Fibroblast of lung (primary cell): Measurements from ENCODE around the gene MAP3K4. TPM values are rescaled to one million over a fixed set of nuclear protein-coding genes. Genes with fewer than 3 reads are reported as not detected.
A peak's percentile ranks its signal among the peaks of the same experiment; 100 is the strongest.

Experiments
- DNase-seq, 2 donors: peaks; one replicate each; pipeline versions ENCODE4 v3.0.0 to v3.0.0-alpha.2; 2010; ENCODE audit warnings: low read depth in 2 of 2
- H2AFZ ChIP-seq: 2 replicates; pipeline ENCODE4 v1.5.1; 2012; ENCODE audit warnings: low read length, control low read depth, inconsistent platforms
- H3K27ac ChIP-seq: 2 replicates; pipeline ENCODE4 v1.5.1; 2011; ENCODE audit warnings: low read length, control low read depth; ENCODE audit not compliant: insufficient read depth
- H3K27me3 ChIP-seq: 2 replicates; pipeline ENCODE4 v1.5.1; 2011; ENCODE audit warnings: mild to moderate bottlenecking, low read length; ENCODE audit not compliant: control insufficient read depth, insufficient read depth
- H3K36me3 ChIP-seq: 2 replicates; pipeline ENCODE4 v1.5.1; 2011; ENCODE audit warnings: low read length; ENCODE audit not compliant: control insufficient read depth, insufficient read depth
- H3K4me1 ChIP-seq: 2 replicates; pipeline ENCODE4 v1.5.1; 2011; ENCODE audit warnings: low read length; ENCODE audit not compliant: control insufficient read depth, insufficient read depth; ENCODE audit errors: extremely low read depth
- H3K4me2 ChIP-seq: 2 replicates; pipeline ENCODE4 v1.5.1; 2011; ENCODE audit warnings: low read length, control low read depth; ENCODE audit not compliant: insufficient read depth; ENCODE audit errors: extremely low read depth
- H3K4me3 ChIP-seq, 4 experiments: fragments of 200-600 bp in 1 of 4; sonication (generic) in 1 of 4; replicated peaks in 1 of 4; 2 replicates each; pipeline ENCODE4 v1.5.1; 2011 to 2016; ENCODE audit warnings: low read length in 4 of 4, low read depth in 3 of 4, mild to moderate bottlenecking in 3 of 4, control low read depth in 2 of 4, inconsistent platforms in 1 of 4, mixed read lengths in 1 of 4; ENCODE audit not compliant: insufficient read depth in 1 of 4; ENCODE audit errors: control extremely low read depth in 1 of 4
- H3K79me2 ChIP-seq: 2 replicates; pipeline ENCODE4 v1.5.1; 2012; ENCODE audit warnings: mild to moderate bottlenecking, low read length, inconsistent platforms; ENCODE audit not compliant: control insufficient read depth, insufficient read depth
- H3K9ac ChIP-seq: 2 replicates; pipeline ENCODE4 v1.5.1; 2011; ENCODE audit warnings: mild to moderate bottlenecking, low read length, control low read depth; ENCODE audit not compliant: insufficient read depth
- H3K9me3 ChIP-seq: 2 replicates; pipeline ENCODE4 v1.5.1; 2012; ENCODE audit warnings: low read depth, low read length; ENCODE audit not compliant: control insufficient read depth, insufficient read depth
- H4K20me1 ChIP-seq: 2 replicates; pipeline ENCODE4 v1.5.1; 2011; ENCODE audit warnings: low read length; ENCODE audit not compliant: control insufficient read depth, insufficient read depth; ENCODE audit errors: extremely low read depth
- CTCF ChIP-seq, 2 donors: IDR thresholded peaks in 1 of 2; conservative IDR thresholded peaks in 1 of 2; 1 replicate in 1 of 2; 2 replicates in 1 of 2; pipeline ENCODE4 v1.5.1; 2011 to 2012; ENCODE audit warnings: low read length in 2 of 2, control low read depth in 1 of 2, inconsistent platforms in 1 of 2, low read depth in 1 of 2, mild to moderate bottlenecking in 1 of 2
- EZH2 ChIP-seq: IDR thresholded peaks from 2 replicates; pipeline ENCODE4 v1.5.1; 2012; ENCODE audit warnings: low read length, control low read depth, mild to moderate bottlenecking; ENCODE audit errors: missing control alignments
- polyA plus RNA-seq, 2 donors: library from polyadenylated mRNA; depleted of rRNA in 1 of 2; stranded (reverse) in 1 of 2; unstranded in 1 of 2; fragments of >200 nt; gene quantifications; 2 replicates each; pipeline ENCODE4 v1.2.1, GENCODE V29; 2011 to 2012; ENCODE audit warnings: missing spikeins in 1 of 2
- total RNA-seq: library from RNA; depleted of rRNA; stranded (reverse); fragments of >200 nt; gene quantifications from 2 replicates; pipeline ENCODE4 v1.2.1, GENCODE V29; 2014

The MAP3K4 gene
- total and polyA plus RNA-seq, 2 donors (not counting 1 experiment from before 2014, with no cell fraction given): 9.1 to 44.4 TPM

DNA sequence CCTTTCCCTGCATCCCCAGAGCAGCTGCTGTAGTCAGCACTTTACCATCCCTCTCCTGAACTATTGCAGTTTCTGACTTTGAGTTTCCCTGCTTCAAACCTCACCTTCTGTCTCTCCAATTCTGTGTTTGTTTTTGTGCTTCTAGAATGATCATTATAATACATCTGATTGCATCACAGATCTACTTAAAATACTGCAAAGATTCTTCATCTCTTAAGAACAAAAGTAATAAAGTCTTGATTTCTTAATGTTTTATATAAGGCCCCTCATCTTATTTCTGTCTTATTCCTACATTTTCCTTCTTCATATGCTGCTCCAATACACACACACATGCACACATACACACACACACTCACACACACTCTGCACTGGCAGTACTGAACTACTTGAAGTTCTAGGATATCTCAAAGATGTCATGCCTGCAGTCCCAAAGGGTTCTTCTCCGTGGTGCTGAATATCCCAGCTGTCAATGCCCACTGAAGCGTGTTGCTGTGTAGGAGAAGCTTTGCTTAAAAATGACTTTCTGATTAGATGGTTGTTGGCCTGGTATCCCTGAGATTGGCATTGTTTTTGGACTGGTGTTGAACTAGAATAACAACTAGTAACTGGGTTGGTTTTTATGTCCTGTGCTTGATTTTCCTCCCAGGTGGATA is 97.2 kb downstream of the MAP3K4 start:
- no peaks in the 10 kb centered on the region for H3K79me2 ChIP-seq
- no peaks in the 10 kb centered on the region for H3K9me3 ChIP-seq
- H3K27me3 ChIP-seq: no peaks in the 10 kb centered on the region
- no peak overlapping the region for H3K4me2 ChIP-seq
- DNase-seq: peak; percentile 28 to 46
- no peaks in the 10 kb centered on the region for H3K4me1 ChIP-seq
- H2AFZ ChIP-seq: no peak overlapping the region
- no peak overlapping the region for H3K4me3 ChIP-seq
- peaks cover 2% of the 10 kb centered on the region for H4K20me1 ChIP-seq
- peaks cover 2% of the 10 kb centered on the region for H3K36me3 ChIP-seq
- no peak for TF ChIP-seq EZH2
- no peak for TF ChIP-seq CTCF (conservative IDR thresholded peaks at IDR 0.05 in 1 of 2, IDR thresholded peaks at IDR 0.05 in 1 of 2; ENCODE audit: low read depth in 1 of 2, low read length in 2 of 2)
- H3K9ac ChIP-seq: no peak overlapping the region
- H3K27ac ChIP-seq: no peak overlapping the region

DNA sequence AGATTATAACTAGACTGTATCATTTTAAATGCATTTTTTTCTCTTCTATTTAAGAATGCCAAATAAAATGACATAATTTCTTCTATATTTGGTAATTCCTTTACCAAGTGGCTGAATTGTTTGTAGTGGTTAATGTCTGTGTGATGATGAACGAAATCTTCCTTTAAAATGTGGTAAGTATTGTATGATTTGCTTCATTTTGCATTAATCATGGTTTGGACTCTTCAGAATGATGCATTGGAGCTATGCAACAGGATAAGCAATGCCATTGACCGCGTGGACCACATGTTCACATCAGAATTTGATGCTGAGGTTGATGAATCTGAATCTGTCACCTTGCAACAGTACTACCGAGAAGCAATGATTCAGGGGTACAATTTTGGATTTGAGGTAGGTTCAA is 99.6 kb downstream of the MAP3K4 start:
- Histone ChIP-seq H3K27ac (no peak overlapping the region), H3K4me1 (no peaks in the 10 kb centered on the region), H3K9ac (no peak overlapping the region), H3K27me3 (no peaks in the 10 kb centered on the region), H3K9me3 (no peaks in the 10 kb centered on the region), H3K79me2 (no peaks in the 10 kb centered on the region), H4K20me1 (peaks cover 2% of the 10 kb centered on the region), H3K4me3 (no peak overlapping the region), H2AFZ (no peak overlapping the region), H3K36me3 (peaks cover 2% of the 10 kb centered on the region), H3K4me2 (no peak overlapping the region)
- TF ChIP-seq CTCF (conservative IDR thresholded peaks at IDR 0.05 in 1 of 2, IDR thresholded peaks at IDR 0.05 in 1 of 2; ENCODE audit: low read depth in 1 of 2, low read length in 2 of 2) (no peak), EZH2 (no peak)
- peak in 1 of 2 donors; percentile 92 for DNase-seq

GRCh38 chr6:161091972-161092701 is 100.6 kb downstream of the MAP3K4 start:
- Histone ChIP-seq H3K27ac (no peak overlapping the region), H3K4me3 (no peak overlapping the region), H3K36me3 (peaks cover 2% of the 10 kb centered on the region), H3K9ac (no peak overlapping the region), H3K4me2 (no peak overlapping the region), H3K27me3 (no peaks in the 10 kb centered on the region), H2AFZ (no peak overlapping the region), H4K20me1 (peaks cover 2% of the 10 kb centered on the region), H3K79me2 (no peaks in the 10 kb centered on the region), H3K9me3 (no peaks in the 10 kb centered on the region), H3K4me1 (no peaks in the 10 kb centered on the region)
- DNase-seq: peak; percentile 11 to 82
- TF ChIP-seq EZH2: no peak
- TF ChIP-seq CTCF (conservative IDR thresholded peaks at IDR 0.05 in 1 of 2, IDR thresholded peaks at IDR 0.05 in 1 of 2; ENCODE audit: low read depth in 1 of 2, low read length in 2 of 2): no peak
